Mesenchymal stem cell (in vitro differentiated cells and primary cell): ENCODE results near the gene OR2H2.

Experiments used
- DNase-seq: peaks from one replicate; pipeline ENCODE4 v3.0.0-alpha.2; 2013
- H2AFZ ChIP-seq: one replicate; pipeline ENCODE4 v1.6.1; 2013; ENCODE audit warnings: low read depth, mild to moderate bottlenecking, control low read depth, inconsistent platforms, low read length, moderate library complexity
- H2AK5ac ChIP-seq: 2 replicates; pipeline ENCODE4 v1.6.1; 2013; ENCODE audit warnings: low read length, moderate library complexity, mild to moderate bottlenecking, inconsistent platforms; ENCODE audit not compliant: severe bottlenecking
- H2BK120ac ChIP-seq: one replicate; pipeline ENCODE4 v1.6.1; 2013; ENCODE audit warnings: low read depth, mild to moderate bottlenecking, inconsistent platforms, low read length, moderate library complexity
- H2BK12ac ChIP-seq, 2 experiments: one replicate each; pipeline ENCODE4 v1.6.1; 2013; ENCODE audit warnings: inconsistent platforms in 2 of 2, low read length in 2 of 2, mild to moderate bottlenecking in 2 of 2, moderate library complexity in 2 of 2, control low read depth in 1 of 2
- H2BK15ac ChIP-seq: one replicate; pipeline ENCODE4 v1.6.1; 2013; ENCODE audit warnings: mild to moderate bottlenecking, low read depth, inconsistent platforms; ENCODE audit not compliant: poor library complexity, severe bottlenecking
- H2BK5ac ChIP-seq: 2 replicates; pipeline ENCODE4 v1.6.1; 2013; ENCODE audit warnings: low read depth, mild to moderate bottlenecking, low read length, control low read depth, inconsistent platforms; ENCODE audit not compliant: poor library complexity, severe bottlenecking
- H3K14ac ChIP-seq, 2 experiments: one replicate each; pipeline ENCODE4 v1.6.1; 2013; ENCODE audit warnings: inconsistent platforms in 2 of 2, low read length in 2 of 2, control low read depth in 1 of 2, mild to moderate bottlenecking in 1 of 2, moderate library complexity in 1 of 2
- H3K18ac ChIP-seq, 2 experiments: one replicate each; pipeline ENCODE4 v1.6.1; 2013; ENCODE audit warnings: inconsistent platforms in 2 of 2, low read length in 2 of 2, control low read depth in 1 of 2, low read depth in 1 of 2, mild to moderate bottlenecking in 1 of 2
- H3K23ac ChIP-seq, 2 experiments: one replicate each; pipeline ENCODE4 v1.6.1; 2013; ENCODE audit warnings: inconsistent platforms in 2 of 2, low read length in 2 of 2, mild to moderate bottlenecking in 2 of 2, moderate library complexity in 2 of 2, control low read depth in 1 of 2
- H3K27ac ChIP-seq: 2 replicates; pipeline ENCODE4 v1.5.1; 2013; ENCODE audit warnings: mild to moderate bottlenecking, moderate library complexity, low read length, control low read depth, inconsistent platforms; ENCODE audit not compliant: poor library complexity, severe bottlenecking
- H3K27me3 ChIP-seq, 2 experiments: 2 replicates each; pipeline versions ENCODE4 v1.6.1 to v1.7.0; 2013; ENCODE audit warnings: low read length in 2 of 2, mild to moderate bottlenecking in 2 of 2, moderate library complexity in 2 of 2, control low read depth in 1 of 2, inconsistent platforms in 1 of 2; ENCODE audit not compliant: control insufficient read depth in 1 of 2, insufficient read depth in 1 of 2
- H3K36me3 ChIP-seq, 2 experiments: 2 replicates each; pipeline versions ENCODE4 v1.6.1 to v1.7.0; 2013; ENCODE audit warnings: low read length in 2 of 2, control low read depth in 1 of 2, inconsistent platforms in 1 of 2, low read depth in 1 of 2, mild to moderate bottlenecking in 1 of 2; ENCODE audit not compliant: insufficient read depth in 2 of 2, control insufficient read depth in 1 of 2
- H3K4ac ChIP-seq, 2 experiments: one replicate each; pipeline ENCODE4 v1.6.1; 2013; ENCODE audit warnings: inconsistent platforms in 2 of 2, low read length in 2 of 2, mild to moderate bottlenecking in 2 of 2, moderate library complexity in 2 of 2, control low read depth in 1 of 2, low read depth in 1 of 2
- H3K4me1 ChIP-seq: 2 replicates; pipeline ENCODE4 v1.6.1; 2013; ENCODE audit warnings: low read depth, low read length, control low read depth; ENCODE audit not compliant: control insufficient read depth, insufficient read depth
- H3K4me2 ChIP-seq: 2 replicates; pipeline ENCODE4 v1.6.1; 2013; ENCODE audit warnings: low read length, mild to moderate bottlenecking, inconsistent platforms; ENCODE audit not compliant: poor library complexity, severe bottlenecking
- H3K4me3 ChIP-seq, 2 experiments: 2 replicates each; pipeline versions ENCODE4 v1.5.1 to v1.7.0; 2013; ENCODE audit warnings: low read length in 2 of 2, mild to moderate bottlenecking in 2 of 2, control low read depth in 1 of 2, low read depth in 1 of 2; ENCODE audit not compliant: insufficient read depth in 1 of 2
- H3K79me1 ChIP-seq: replicated peaks from 2 replicates; pipeline ENCODE4 v1.6.1; 2013; ENCODE audit warnings: mild to moderate bottlenecking, control low read depth, low read length, inconsistent platforms; ENCODE audit not compliant: poor library complexity, severe bottlenecking
- H3K9ac ChIP-seq: 2 replicates; pipeline ENCODE4 v1.7.0; 2013; ENCODE audit warnings: mild to moderate bottlenecking, low read length, moderate library complexity
- H3K9me3 ChIP-seq: 2 replicates; pipeline ENCODE4 v1.7.0; 2013; ENCODE audit warnings: mild to moderate bottlenecking, low read length; ENCODE audit not compliant: control insufficient read depth
- H4K8ac ChIP-seq: one replicate; pipeline ENCODE4 v1.6.1; 2013; ENCODE audit warnings: inconsistent platforms, mild to moderate bottlenecking, low read length, moderate library complexity
- H4K91ac ChIP-seq: one replicate; pipeline ENCODE4 v1.6.1; 2013; ENCODE audit warnings: mild to moderate bottlenecking, low read length, inconsistent platforms
- WGBS: methylation state at CpG from one replicate; pipeline ENCODE4 v1.1.7; 2013; ENCODE audit warnings: mixed read lengths; 5-methylcytosine and 5-hydroxymethylcytosine counted together

The OR2H2 gene

GRCh38 chr6:29608131-29608530 lies 23.2 kb downstream of the OR2H2 start:
- H3K4ac ChIP-seq, result no peak overlapping the region

GRCh38 chr6:29610540-29610939 lies 25.6 kb downstream of the OR2H2 start:
- H3K18ac ChIP-seq, result no peak overlapping the region
- H2AFZ ChIP-seq, result no peak overlapping the region
- H3K4me1 ChIP-seq, result peaks cover 1% of the 10 kb centered on the region
- no peak overlapping the region for H3K14ac ChIP-seq
- H3K27me3 ChIP-seq, result no peaks in the 10 kb centered on the region
- no peak overlapping the region for H2BK5ac ChIP-seq
- no peak overlapping the region for H2BK12ac ChIP-seq
- no peak overlapping the region for H3K4me3 ChIP-seq
- H3K79me1 ChIP-seq, result peaks cover 17% of the 10 kb centered on the region
- WGBS, result 96% methylated on average over 4 of the region's 4 CpGs
- no peak overlapping the region for H4K8ac ChIP-seq
- no peak overlapping the region for H2AK5ac ChIP-seq
- peaks cover 61 to 93% of the 10 kb centered on the region in 2 experiments for H3K36me3 ChIP-seq
- no peak overlapping the region for H3K4ac ChIP-seq
- no peak overlapping the region for H3K23ac ChIP-seq
- no peak overlapping the region for H2BK15ac ChIP-seq
- H3K4me2 ChIP-seq, result no peak overlapping the region
- H3K9me3 ChIP-seq, result no peaks in the 10 kb centered on the region
- no peak overlapping the region for H3K27ac ChIP-seq
- no peak overlapping the region for H4K91ac ChIP-seq
- no peak overlapping the region for H2BK120ac ChIP-seq
- no peak for DNase-seq
- H3K9ac ChIP-seq, result no peak overlapping the region

More at GRCh38 chr6:29608131-29608530, 23.2 kb downstream of the OR2H2 start:
- Histone ChIP-seq H3K4me3 (no peak overlapping the region), H3K9ac (no peak overlapping the region), H2AFZ (no peak overlapping the region), H3K9me3 (no peaks in the 10 kb centered on the region), H2BK12ac (no peak overlapping the region), H3K4me2 (no peak overlapping the region), H4K8ac (no peak overlapping the region), H2AK5ac (no peak overlapping the region), H3K18ac (no peak overlapping the region), H3K36me3 (peaks cover 69 to 98% of the 10 kb centered on the region in 2 experiments), H3K79me1 (peaks cover 14% of the 10 kb centered on the region), H2BK120ac (no peak overlapping the region), H2BK15ac (no peak overlapping the region), H3K14ac (no peak overlapping the region), H3K27ac (no peak overlapping the region), H3K27me3 (no peaks in the 10 kb centered on the region), H2BK5ac (no peak overlapping the region), H3K4me1 (peaks cover under 1% of the 10 kb centered on the region), H3K23ac (no peak overlapping the region), H4K91ac (no peak overlapping the region)
- no peak for DNase-seq

- Histone ChIP-seq H2BK5ac (no peak overlapping the region), H2AFZ (no peak overlapping the region), H3K23ac (no peak overlapping the region), H4K91ac (no peak overlapping the region), H2AK5ac (no peak overlapping the region), H3K4ac (no peak overlapping the region), H3K4me2 (no peak overlapping the region), H3K27ac (no peak overlapping the region), H3K9me3 (no peaks in the 10 kb centered on the region), H3K18ac (no peak overlapping the region), H3K79me1 (peaks cover 20% of the 10 kb centered on the region), H3K4me3 (no peak overlapping the region), H3K9ac (no peak overlapping the region), H2BK15ac (no peak overlapping the region), H4K8ac (no peak overlapping the region), H3K14ac (no peak overlapping the region), H3K36me3 (peaks cover 58 to 87% of the 10 kb centered on the region in 2 experiments), H2BK12ac (no peak overlapping the region), H3K4me1 (peaks cover 1% of the 10 kb centered on the region), H2BK120ac (no peak overlapping the region), H3K27me3 (no peaks in the 10 kb centered on the region)
- 83% methylated on average over 2 of the region's 4 CpGs for WGBS
- no peak for DNase-seq
Measured at GRCh38 chr6:29611426-29611825, 26.5 kb downstream of the OR2H2 start.

GRCh38 chr6:29617782-29618554 lies 33.0 kb downstream of the OR2H2 start:
- Histone ChIP-seq H2BK120ac (no peak overlapping the region), H3K36me3 (peaks cover 46 to 83% of the 10 kb centered on the region in 2 experiments), H3K4ac (no peak overlapping the region), H3K9me3 (no peaks in the 10 kb centered on the region), H3K79me1 (peaks cover 23% of the 10 kb centered on the region), H2BK12ac (no peak overlapping the region), H3K18ac (no peak overlapping the region), H3K4me3 (no peak overlapping the region), H3K4me2 (no peak overlapping the region), H2BK5ac (no peak overlapping the region), H2AK5ac (no peak overlapping the region), H3K14ac (no peak overlapping the region), H3K27me3 (no peaks in the 10 kb centered on the region), H2AFZ (no peak overlapping the region), H3K27ac (no peak overlapping the region), H3K23ac (no peak overlapping the region), H2BK15ac (no peak overlapping the region), H3K9ac (no peak overlapping the region), H4K91ac (no peak overlapping the region), H3K4me1 (peaks cover 1% of the 10 kb centered on the region), H4K8ac (no peak overlapping the region)
- DNase-seq, result no peak
- 100% methylated on average over 4 of the region's 8 CpGs for WGBS
